ENCODE data around the gene SARS1.

Gene SARS1

GRCh38 chr1:109250454-109251276, 36.9 kb downstream of the SARS1 start:
- no peaks in the 10 kb centered on the region for H3K9me3 ChIP-seq (ENCODE audit: insufficient read depth, low read depth, low read length)
- H3F3A ChIP-seq (ENCODE audit: low read depth): no peaks in the 10 kb centered on the region
- TF ChIP-seq, protein P1, sequence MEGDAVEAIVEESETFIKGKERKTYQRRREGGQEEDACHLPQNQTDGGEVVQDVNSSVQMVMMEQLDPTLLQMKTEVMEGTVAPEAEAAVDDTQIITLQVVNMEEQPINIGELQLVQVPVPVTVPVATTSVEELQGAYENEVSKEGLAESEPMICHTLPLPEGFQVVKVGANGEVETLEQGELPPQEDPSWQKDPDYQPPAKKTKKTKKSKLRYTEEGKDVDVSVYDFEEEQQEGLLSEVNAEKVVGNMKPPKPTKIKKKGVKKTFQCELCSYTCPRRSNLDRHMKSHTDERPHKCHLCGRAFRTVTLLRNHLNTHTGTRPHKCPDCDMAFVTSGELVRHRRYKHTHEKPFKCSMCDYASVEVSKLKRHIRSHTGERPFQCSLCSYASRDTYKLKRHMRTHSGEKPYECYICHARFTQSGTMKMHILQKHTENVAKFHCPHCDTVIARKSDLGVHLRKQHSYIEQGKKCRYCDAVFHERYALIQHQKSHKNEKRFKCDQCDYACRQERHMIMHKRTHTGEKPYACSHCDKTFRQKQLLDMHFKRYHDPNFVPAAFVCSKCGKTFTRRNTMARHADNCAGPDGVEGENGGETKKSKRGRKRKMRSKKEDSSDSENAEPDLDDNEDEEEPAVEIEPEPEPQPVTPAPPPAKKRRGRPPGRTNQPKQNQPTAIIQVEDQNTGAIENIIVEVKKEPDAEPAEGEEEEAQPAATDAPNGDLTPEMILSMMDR (conservative IDR thresholded peaks at IDR 0.05; ENCODE audit: low read length): no peak
- TF ChIP-seq EZH2phosphoT487 (IDR thresholded peaks at IDR 0.05; ENCODE audit: borderline replicate concordance): no peak
- H3K4me2 ChIP-seq (ENCODE audit: low read depth, low read length, poor library complexity, severe bottlenecking): peak overlapping the region; percentile 58
- H3K27me3 ChIP-seq (ENCODE audit: insufficient read depth, low read length, poor library complexity, severe bottlenecking): peaks cover 9% of the 10 kb centered on the region
- H3K79me2 ChIP-seq (ENCODE audit: insufficient read depth, low read length): no peaks in the 10 kb centered on the region
- H3K9ac ChIP-seq (ENCODE audit: low read depth, low read length, poor library complexity, severe bottlenecking): no peak overlapping the region
- no peaks in the 10 kb centered on the region for H3K9me2 ChIP-seq (replicated peaks; ENCODE audit: low read depth, low read length)
- H2AFZ ChIP-seq (ENCODE audit: low read length): no peak overlapping the region
- H4K20me1 ChIP-seq (ENCODE audit: insufficient read depth, low read length, poor library complexity, severe bottlenecking): no peaks in the 10 kb centered on the region
- H3K4me1 ChIP-seq (ENCODE audit: insufficient read depth, low read length, poor library complexity, severe bottlenecking): peaks cover 5% of the 10 kb centered on the region
- no peaks in the 10 kb centered on the region for H3K36me3 ChIP-seq (ENCODE audit: insufficient read depth, low read length)
- peak overlapping the region; percentile 65 for H3K4me3 ChIP-seq (ENCODE audit: low read length, poor library complexity, severe bottlenecking)

GRCh38 chr1:109251277-109252166, 37.8 kb downstream of the SARS1 start:
- no peak overlapping the region for H3K9ac ChIP-seq (ENCODE audit: low read depth, low read length, poor library complexity, severe bottlenecking)
- peaks cover 9% of the 10 kb centered on the region for H3K27me3 ChIP-seq (ENCODE audit: insufficient read depth, low read length, poor library complexity, severe bottlenecking)
- H3K9me2 ChIP-seq (replicated peaks; ENCODE audit: low read depth, low read length): no peaks in the 10 kb centered on the region
- no peaks in the 10 kb centered on the region for H3K79me2 ChIP-seq (ENCODE audit: insufficient read depth, low read length)
- no peaks in the 10 kb centered on the region for H3K36me3 ChIP-seq (ENCODE audit: insufficient read depth, low read length)
- no peaks in the 10 kb centered on the region for H3K9me3 ChIP-seq (ENCODE audit: insufficient read depth, low read depth, low read length)
- H3K4me3 ChIP-seq (ENCODE audit: low read length, poor library complexity, severe bottlenecking): no peak overlapping the region
- no peaks in the 10 kb centered on the region for H4K20me1 ChIP-seq (ENCODE audit: insufficient read depth, low read length, poor library complexity, severe bottlenecking)
- H2AFZ ChIP-seq (ENCODE audit: low read length): no peak overlapping the region
- H3F3A ChIP-seq (ENCODE audit: low read depth): no peaks in the 10 kb centered on the region
- H3K4me1 ChIP-seq (ENCODE audit: insufficient read depth, low read length, poor library complexity, severe bottlenecking): peaks cover 5% of the 10 kb centered on the region
- TF ChIP-seq, protein P1 (conservative IDR thresholded peaks at IDR 0.05; ENCODE audit: low read length): no peak
- no peak overlapping the region for H3K4me2 ChIP-seq (ENCODE audit: low read depth, low read length, poor library complexity, severe bottlenecking)

DNA sequence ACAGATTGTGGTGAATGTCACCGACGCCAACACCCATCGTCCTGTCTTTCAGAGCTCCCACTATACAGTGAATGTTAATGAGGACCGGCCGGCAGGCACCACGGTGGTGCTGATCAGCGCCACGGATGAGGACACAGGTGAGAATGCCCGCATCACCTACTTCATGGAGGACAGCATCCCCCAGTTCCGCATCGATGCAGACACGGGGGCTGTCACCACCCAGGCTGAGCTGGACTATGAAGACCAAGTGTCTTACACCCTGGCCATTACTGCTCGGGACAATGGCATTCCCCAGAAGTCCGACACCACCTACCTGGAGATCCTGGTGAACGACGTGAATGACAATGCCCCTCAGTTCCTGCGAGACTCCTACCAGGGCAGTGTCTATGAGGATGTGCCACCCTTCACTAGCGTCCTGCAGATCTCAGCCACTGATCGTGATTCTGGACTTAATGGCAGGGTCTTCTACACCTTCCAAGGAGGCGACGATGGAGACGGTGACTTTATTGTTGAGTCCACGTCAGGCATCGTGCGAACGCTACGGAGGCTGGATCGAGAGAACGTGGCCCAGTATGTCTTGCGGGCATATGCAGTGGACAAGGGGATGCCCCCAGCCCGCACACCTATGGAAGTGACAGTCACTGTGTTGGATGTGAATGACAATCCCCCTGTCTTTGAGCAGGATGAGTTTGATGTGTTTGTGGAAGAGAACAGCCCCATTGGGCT, 38.6 kb downstream of the SARS1 start:
- H3K9me3 ChIP-seq (ENCODE audit: insufficient read depth, low read depth, low read length): no peaks in the 10 kb centered on the region
- no peak overlapping the region for H3K4me2 ChIP-seq (ENCODE audit: low read depth, low read length, poor library complexity, severe bottlenecking)
- no peaks in the 10 kb centered on the region for H3K36me3 ChIP-seq (ENCODE audit: insufficient read depth, low read length)
- H3K4me3 ChIP-seq (ENCODE audit: low read length, poor library complexity, severe bottlenecking): no peak overlapping the region
- no peak for TF ChIP-seq EZH2phosphoT487 (IDR thresholded peaks at IDR 0.05; ENCODE audit: borderline replicate concordance)
- TF ChIP-seq, protein P1 (conservative IDR thresholded peaks at IDR 0.05; ENCODE audit: low read length): no peak
- H3K27me3 ChIP-seq (ENCODE audit: insufficient read depth, low read length, poor library complexity, severe bottlenecking): peaks cover 9% of the 10 kb centered on the region
- no peak overlapping the region for H2AFZ ChIP-seq (ENCODE audit: low read length)
- H3K79me2 ChIP-seq (ENCODE audit: insufficient read depth, low read length): no peaks in the 10 kb centered on the region
- no peaks in the 10 kb centered on the region for H3F3A ChIP-seq (ENCODE audit: low read depth)
- no peaks in the 10 kb centered on the region for H4K20me1 ChIP-seq (ENCODE audit: insufficient read depth, low read length, poor library complexity, severe bottlenecking)
- H3K9me2 ChIP-seq (replicated peaks; ENCODE audit: low read depth, low read length): no peaks in the 10 kb centered on the region
- no peak overlapping the region for H3K9ac ChIP-seq (ENCODE audit: low read depth, low read length, poor library complexity, severe bottlenecking)
- peaks cover 5% of the 10 kb centered on the region for H3K4me1 ChIP-seq (ENCODE audit: insufficient read depth, low read length, poor library complexity, severe bottlenecking)

Measured in Loucy (cell line).